GM12872 (cell line): ENCODE data around the gene CLSTN1.

Source experiments
- CTCF ChIP-seq: IDR thresholded peaks from 3 replicates; pipeline ENCODE4 v1.5.1; 2011; ENCODE audit warnings: low read depth, mild to moderate bottlenecking, low read length, moderate library complexity; ENCODE audit not compliant: insufficient read depth

The CLSTN1 gene

DNA sequence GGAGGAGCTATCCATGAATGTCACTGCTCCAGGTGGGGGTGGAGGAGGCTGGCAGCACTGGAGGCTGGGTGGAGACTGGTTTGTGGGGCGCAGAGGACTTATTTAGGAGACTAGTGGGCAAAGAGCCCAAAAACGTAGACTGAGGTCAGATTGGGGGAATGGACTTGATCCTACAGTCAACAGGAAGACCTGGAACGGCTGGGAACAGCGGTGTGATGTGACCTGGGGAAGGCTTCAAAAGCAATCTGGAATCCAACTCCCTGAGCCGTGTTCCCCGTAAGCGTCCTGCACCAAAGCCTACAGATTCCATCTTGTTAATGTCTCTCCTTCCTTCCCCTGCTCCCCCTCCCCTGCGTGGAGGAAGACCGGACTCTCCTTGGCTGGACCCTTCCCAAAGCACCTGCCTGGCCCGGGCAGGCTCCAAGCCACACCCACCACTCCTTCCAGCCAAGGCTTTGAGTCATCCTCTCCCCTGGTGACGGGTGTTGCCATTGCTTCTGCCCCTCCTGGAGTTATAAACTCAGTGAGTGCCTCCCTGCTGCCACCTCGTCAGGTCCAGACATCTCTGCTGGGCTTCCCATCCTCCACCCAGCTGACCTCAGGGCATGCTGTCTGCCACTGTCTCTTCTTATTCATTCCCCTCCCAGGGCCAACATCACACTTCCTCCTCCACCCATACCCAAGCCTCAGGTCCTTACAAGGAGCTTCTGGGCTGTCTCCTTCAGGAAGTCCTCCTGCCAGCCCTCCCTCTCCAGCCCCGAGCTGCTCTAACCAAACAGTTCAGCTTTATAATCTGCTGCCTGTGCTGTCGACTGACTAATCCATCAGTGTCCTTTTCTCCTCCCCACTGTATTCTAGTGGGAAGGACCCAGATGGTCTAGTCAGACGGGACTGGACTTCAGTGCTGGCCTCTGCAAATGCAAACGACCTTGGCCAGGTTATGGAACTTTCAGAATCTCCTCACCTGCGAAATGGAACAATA is 1.6 kb upstream of the CLSTN1 start:
- TF ChIP-seq CTCF = no peak; the same call in 2 of the 3 replicates

- TF ChIP-seq CTCF = no peak
These were observed 931 bp upstream of the CLSTN1 start for GRCh38 chr1:9824702-9825089.

- no peak for TF ChIP-seq CTCF
These were observed 147 bp downstream of the CLSTN1 start for GRCh38 chr1:9823693-9823942.

- TF ChIP-seq CTCF = no peak
These were observed 670 bp downstream of the CLSTN1 start for GRCh38 chr1:9822897-9823692.

- TF ChIP-seq CTCF = no peak
These were observed 1.3 kb downstream of the CLSTN1 start for GRCh38 chr1:9822490-9822889.

DNA sequence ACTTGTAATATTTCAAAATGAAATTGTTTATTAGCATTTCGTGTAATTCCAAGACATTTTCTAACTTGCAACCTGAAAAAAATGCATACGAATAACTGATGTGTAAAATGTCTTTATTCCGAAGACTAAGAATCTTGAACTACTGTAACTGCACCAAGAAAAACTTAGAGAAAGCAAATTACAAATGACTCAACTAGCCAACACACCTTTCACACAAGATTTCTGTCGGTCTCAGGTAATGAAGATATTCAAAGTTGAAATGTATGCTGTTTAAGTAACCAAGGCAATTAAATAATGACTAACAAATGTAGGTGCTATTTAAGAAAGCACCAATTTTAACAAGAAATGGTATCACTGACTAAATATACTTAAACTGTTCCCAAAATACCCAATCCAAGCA is 2.1 kb downstream of the CLSTN1 start:
- TF ChIP-seq CTCF = no peak

- no peak for TF ChIP-seq CTCF
These were observed 3.2 kb downstream of the CLSTN1 start for GRCh38 chr1:9820521-9820920.
